GM12875 (cell line): ENCODE results near the gene LRRN2.

Experiments
- H3K4me3 ChIP-seq: one replicate; pipeline ENCODE4 v1.5.1; 2011; ENCODE audit warnings: low read depth, low read length, control low read depth
- CTCF ChIP-seq: IDR thresholded peaks from 2 replicates; pipeline ENCODE4 v1.5.1; 2011; ENCODE audit warnings: low read depth, mild to moderate bottlenecking, control low read depth, inconsistent platforms, low read length, moderate library complexity, borderline replicate concordance; ENCODE audit not compliant: insufficient read depth

The LRRN2 gene

DNA sequence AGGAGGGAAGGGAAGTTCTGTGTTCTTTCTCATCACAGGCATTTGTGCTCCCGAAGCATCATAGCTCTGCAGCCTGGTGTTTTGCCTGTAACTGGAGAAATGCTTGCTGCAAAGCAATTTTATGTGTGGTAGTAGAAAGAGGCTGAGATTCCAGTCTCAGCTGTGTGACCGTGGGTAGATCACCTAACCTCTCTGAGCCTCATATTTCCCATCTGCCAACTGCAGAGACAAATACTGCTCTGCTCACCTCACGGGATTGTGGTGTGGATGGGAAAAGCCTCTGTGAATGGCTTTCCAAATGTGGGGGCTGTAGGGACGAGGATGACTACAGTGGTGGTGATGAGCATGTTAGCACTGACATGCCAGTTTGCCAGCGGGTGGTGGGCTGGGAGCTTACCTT is 85.3 kb downstream of the LRRN2 start:
- H3K4me3 ChIP-seq: no peak overlapping the region
- no peak for TF ChIP-seq CTCF

DNA sequence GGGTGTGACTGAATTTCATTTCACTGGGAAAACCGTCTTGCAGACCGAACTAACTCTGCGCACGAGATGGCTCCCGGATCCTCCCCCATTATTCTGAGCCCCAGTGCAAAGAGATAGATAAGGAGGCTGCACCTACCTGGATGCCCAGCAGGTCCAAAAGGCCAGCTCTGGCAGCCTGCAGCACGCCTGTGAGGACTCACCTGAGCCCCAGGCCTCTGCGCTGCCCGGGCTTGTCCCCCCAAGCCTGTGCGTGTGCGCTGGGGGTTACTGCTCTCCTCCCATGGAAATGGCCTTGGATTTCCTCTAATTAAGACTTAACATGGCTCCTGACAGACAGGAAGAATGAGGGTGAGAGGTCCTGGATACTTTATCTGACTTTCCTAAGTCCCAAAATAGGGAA is 85.9 kb downstream of the LRRN2 start:
- H3K4me3 ChIP-seq: no peak overlapping the region
- TF ChIP-seq CTCF: no peak

DNA sequence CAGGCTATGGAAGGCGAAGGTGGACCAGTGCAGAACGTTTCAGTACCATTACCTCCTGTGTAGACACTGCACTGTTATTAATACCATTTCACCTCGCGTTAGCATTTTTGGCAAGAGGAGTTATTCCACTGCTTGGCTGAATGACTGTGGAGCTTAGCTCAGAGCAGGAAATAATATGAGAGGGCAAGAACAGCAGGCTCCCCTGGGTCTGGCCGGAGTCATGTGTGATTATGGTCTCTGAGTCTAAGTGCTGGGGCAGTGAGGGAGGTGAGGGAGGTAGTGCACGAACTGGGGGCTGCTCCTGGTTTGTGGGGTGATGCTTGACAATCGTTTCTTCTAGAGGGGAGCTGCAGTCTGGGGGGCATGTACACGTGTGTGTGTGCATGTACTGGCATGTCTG is 86.4 kb downstream of the LRRN2 start:
- no peak for TF ChIP-seq CTCF
- no peak overlapping the region for H3K4me3 ChIP-seq

DNA sequence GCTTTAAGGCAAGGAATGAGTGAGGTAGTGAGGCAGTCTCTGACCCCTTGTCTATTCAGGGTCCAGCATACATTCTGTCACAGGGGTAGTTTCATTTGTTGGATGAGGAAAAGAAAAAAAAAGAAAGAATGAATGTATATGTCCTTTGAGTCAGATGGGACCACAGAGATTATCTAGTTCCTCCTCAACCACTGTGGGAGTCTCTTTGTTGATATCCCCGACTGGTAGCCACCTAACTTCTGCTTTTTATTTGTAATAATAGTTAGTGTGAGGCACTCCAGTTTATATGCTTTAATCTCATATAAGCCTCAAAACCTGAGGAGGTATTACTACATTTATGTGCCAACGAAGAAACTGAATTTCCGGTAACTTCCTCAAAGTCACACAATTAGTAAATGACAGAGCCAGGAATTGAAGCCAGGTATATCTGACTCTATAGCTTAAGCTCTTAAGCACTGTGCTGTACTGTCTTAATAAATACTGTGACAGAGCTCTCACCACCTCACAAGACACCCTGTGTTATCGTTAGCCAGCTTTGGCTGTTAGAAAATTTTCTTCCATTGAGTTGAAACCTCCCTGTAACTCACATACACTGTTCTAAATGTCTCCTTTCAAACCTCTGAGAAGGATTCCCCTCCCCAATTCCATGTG is 87.1 kb downstream of the LRRN2 start:
- no peak for TF ChIP-seq CTCF
- H3K4me3 ChIP-seq: no peak overlapping the region

DNA sequence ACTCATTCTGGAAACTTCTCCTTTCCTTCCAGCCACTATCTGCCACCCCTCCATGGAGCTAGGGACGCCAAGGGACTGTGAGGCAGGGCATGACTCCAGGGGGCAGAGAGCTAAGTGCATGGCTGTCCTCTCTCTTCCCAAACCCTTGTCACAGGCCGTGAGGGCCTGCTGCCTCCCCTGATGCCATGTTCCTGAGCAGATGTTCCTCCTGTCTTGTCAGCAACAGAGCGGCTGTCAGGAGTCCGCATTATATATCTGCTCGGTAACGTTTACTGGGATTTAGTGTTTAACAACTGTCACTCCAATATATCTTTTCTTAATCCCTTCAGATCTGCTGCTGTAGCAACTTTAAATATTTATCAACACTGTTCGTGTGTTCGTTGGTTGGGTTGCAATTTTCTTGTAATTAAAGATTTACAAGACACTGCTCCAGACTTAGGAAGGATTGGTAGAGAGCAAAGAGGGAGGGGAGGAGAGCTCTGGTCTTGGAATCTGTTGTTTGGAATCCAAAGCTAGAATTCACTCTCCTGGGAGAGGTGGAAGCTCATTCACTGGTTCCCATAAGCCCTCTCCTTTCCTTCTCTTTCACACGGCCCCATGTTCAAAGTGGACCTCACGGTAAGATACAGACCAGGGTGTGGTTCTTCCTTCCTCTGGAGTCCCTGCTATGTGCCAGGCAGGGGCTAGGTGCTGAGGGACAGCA is 93.1 kb downstream of the LRRN2 start:
- no peak overlapping the region for H3K4me3 ChIP-seq
- no peak for TF ChIP-seq CTCF

DNA sequence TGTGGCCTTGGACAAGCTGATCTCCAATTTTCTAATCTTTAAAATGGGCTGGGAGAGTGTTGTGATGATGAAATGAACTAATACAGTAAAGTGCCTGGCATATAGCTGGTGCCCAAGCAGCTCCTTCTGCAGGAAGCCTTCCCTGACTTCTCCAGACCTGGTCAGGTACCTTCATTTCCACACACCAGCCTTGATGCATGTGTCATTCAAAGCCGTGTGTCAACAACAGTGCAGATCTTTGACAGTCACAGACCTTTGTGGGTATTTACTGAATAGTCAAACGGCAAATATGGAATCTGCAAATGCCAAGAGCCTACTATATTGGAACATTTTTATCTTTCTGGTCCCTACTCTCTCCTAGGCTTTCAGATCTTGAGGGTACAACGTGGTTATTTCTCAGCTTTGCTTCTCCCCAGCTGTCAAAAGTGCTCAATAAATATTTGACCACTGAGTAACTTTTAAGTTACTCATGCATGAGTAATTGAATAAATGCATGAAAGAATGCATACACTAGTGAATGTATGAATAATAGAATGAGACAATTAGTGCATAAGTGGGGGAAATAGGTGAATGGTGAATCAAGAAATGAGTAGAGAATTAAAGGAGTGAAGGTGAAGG is 94.0 kb downstream of the LRRN2 start:
- TF ChIP-seq CTCF: no peak
- no peak overlapping the region for H3K4me3 ChIP-seq
